HepG2 (cell line): ENCODE data around the gene CBFA2T2. TPM values are rescaled to one million over a fixed set of nuclear protein-coding genes. Genes with fewer than 3 reads are reported as not detected.
A peak's percentile ranks its signal among the peaks of the same experiment; 100 is the strongest.

Experiments used
- DBP ChIP-seq: sonication (generic); formaldehyde crosslinking; IDR thresholded peaks from 2 replicates; pipeline ENCODE4 v1.4.0; 2020; ENCODE audit warnings: missing genetic modification reagents; ENCODE audit errors: not compliant biosample characterization
- FOXO1 ChIP-seq: sonication (generic); formaldehyde crosslinking; IDR thresholded peaks from 2 replicates; pipeline ENCODE4 v1.4.0; 2020; ENCODE audit warnings: missing genetic modification reagents
- IRF2 ChIP-seq: IDR thresholded peaks from 2 replicates; pipeline ENCODE4 v1.6.1; 2018; ENCODE audit warnings: missing genetic modification reagents, missing compliant biosample characterization
- RAD21 ChIP-seq: fragments of 450-650 bp; formaldehyde crosslinking; IDR thresholded peaks from 2 replicates; pipeline ENCODE4 v1.5.0; 2020; ENCODE audit warnings: mild to moderate bottlenecking
- RELA ChIP-seq: sonication (generic); formaldehyde crosslinking; IDR thresholded peaks from 2 replicates; pipeline ENCODE4 v1.4.0; 2020; ENCODE audit warnings: missing genetic modification reagents
- STAT6 ChIP-seq: sonication (generic); formaldehyde crosslinking; IDR thresholded peaks from 2 replicates; pipeline ENCODE4 v1.4.0; 2020; ENCODE audit warnings: missing genetic modification reagents, mild to moderate bottlenecking, borderline replicate concordance
- ZBTB46 ChIP-seq: sonication (generic); formaldehyde crosslinking; IDR thresholded peaks from 2 replicates; pipeline ENCODE4 v1.4.0; 2020; ENCODE audit warnings: mild to moderate bottlenecking, missing genetic modification reagents, borderline replicate concordance
- ZFX ChIP-seq: sonication (generic); formaldehyde crosslinking; IDR thresholded peaks from 2 replicates; pipeline ENCODE4 v1.4.0; 2020; ENCODE audit warnings: mild to moderate bottlenecking, low read depth, missing genetic modification reagents, moderate library complexity
- ZNF687 ChIP-seq: sonication (generic); formaldehyde crosslinking; IDR thresholded peaks from 2 replicates; pipeline ENCODE4 v1.5.1; 2020; ENCODE audit warnings: mild to moderate bottlenecking, missing genetic modification reagents, moderate library complexity
- ZNF768 ChIP-seq: sonication (generic); formaldehyde crosslinking; IDR thresholded peaks from 2 replicates; pipeline ENCODE4 v1.4.0; 2020; ENCODE audit warnings: missing genetic modification reagents
- ZSCAN25 ChIP-seq: sonication (generic); formaldehyde crosslinking; IDR thresholded peaks from 2 replicates; pipeline ENCODE4 v1.8.0; 2022; ENCODE audit warnings: mild to moderate bottlenecking, missing genetic modification reagents
- polyA plus RNA-seq, 8 experiments: library from polyadenylated mRNA; depleted of rRNA in 3 of 8; stranded (reverse) in 7 of 8; unstranded in 1 of 8; fragments of >200 nt; fragmentation: Illumina TruSeq in 4 of 8; extraction: Trizol in 4 of 8; gene quantifications; 2 replicates each; pipeline versions ENCODE4 v1.2.1 to v1.2.3, GENCODE V29; 2011 to 2016; ENCODE audit warnings: low read depth in 4 of 8, missing spikeins in 1 of 8, mixed read lengths in 1 of 8; ENCODE audit not compliant: insufficient read depth in 1 of 8
- total RNA-seq, 5 experiments: library from RNA; depleted of rRNA; stranded (reverse); fragments of >200 nt; fragmentation: Illumina TruSeq; extraction: Trizol; gene quantifications; 2 replicates each; pipeline ENCODE4 v1.2.3, GENCODE V29; 2016; ENCODE audit warnings: low read depth in 1 of 5
- TF ChIP-seq, protein P1 (sequence below): IDR thresholded peaks from 2 replicates; pipeline ENCODE4 v1.6.1; 2016; ENCODE audit warnings: low read depth, missing genetic modification reagents, missing compliant biosample characterization

CBFA2T2 gene
- total and polyA plus RNA-seq, 2 of the 13 experiments (the other 11 are each of a cell fraction or from before 2014, with no cell fraction given): 6.3 to 21.2 TPM

- TF ChIP-seq ZNF687 (peak; percentile 99), RAD21 (peak; percentile 74), FOXO1 (CRISPR knock-in tag) (no peak; the same call in 1 of the 2 replicates), DBP (peak; percentile 8), IRF2 (CRISPR knock-in tag) (peak; percentile 53; the same call in 1 of the 2 replicates), ZNF768 (peak; percentile 84), ZBTB46 (CRISPR knock-in tag) (no peak; the same call in 1 of the 2 replicates), RELA (CRISPR knock-in tag) (0 out of 2 replicates have a peak, but pooled peaks have one; percentile 25), ZSCAN25 (CRISPR knock-in tag) (peak; percentile 84), STAT6 (CRISPR knock-in tag) (peak; percentile 82; the same call in 1 of the 2 replicates), ZFX (CRISPR knock-in tag) (peak; percentile 78)
- TF ChIP-seq, protein P1, sequence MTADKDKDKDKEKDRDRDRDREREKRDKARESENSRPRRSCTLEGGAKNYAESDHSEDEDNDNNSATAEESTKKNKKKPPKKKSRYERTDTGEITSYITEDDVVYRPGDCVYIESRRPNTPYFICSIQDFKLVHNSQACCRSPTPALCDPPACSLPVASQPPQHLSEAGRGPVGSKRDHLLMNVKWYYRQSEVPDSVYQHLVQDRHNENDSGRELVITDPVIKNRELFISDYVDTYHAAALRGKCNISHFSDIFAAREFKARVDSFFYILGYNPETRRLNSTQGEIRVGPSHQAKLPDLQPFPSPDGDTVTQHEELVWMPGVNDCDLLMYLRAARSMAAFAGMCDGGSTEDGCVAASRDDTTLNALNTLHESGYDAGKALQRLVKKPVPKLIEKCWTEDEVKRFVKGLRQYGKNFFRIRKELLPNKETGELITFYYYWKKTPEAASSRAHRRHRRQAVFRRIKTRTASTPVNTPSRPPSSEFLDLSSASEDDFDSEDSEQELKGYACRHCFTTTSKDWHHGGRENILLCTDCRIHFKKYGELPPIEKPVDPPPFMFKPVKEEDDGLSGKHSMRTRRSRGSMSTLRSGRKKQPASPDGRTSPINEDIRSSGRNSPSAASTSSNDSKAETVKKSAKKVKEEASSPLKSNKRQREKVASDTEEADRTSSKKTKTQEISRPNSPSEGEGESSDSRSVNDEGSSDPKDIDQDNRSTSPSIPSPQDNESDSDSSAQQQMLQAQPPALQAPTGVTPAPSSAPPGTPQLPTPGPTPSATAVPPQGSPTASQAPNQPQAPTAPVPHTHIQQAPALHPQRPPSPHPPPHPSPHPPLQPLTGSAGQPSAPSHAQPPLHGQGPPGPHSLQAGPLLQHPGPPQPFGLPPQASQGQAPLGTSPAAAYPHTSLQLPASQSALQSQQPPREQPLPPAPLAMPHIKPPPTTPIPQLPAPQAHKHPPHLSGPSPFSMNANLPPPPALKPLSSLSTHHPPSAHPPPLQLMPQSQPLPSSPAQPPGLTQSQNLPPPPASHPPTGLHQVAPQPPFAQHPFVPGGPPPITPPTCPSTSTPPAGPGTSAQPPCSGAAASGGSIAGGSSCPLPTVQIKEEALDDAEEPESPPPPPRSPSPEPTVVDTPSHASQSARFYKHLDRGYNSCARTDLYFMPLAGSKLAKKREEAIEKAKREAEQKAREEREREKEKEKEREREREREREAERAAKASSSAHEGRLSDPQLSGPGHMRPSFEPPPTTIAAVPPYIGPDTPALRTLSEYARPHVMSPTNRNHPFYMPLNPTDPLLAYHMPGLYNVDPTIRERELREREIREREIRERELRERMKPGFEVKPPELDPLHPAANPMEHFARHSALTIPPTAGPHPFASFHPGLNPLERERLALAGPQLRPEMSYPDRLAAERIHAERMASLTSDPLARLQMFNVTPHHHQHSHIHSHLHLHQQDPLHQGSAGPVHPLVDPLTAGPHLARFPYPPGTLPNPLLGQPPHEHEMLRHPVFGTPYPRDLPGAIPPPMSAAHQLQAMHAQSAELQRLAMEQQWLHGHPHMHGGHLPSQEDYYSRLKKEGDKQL: no peak
Observed at GRCh38 chr20:33663161-33664084, 173.5 kb downstream of the CBFA2T2 start (continued).
